Keratinocyte (primary cell): ENCODE measurements around the gene ZMYM2. TPM values are rescaled to one million over a fixed set of nuclear protein-coding genes. Genes with fewer than 3 reads are reported as not detected.

Experiments
- DNase-seq: peaks from one replicate; pipeline ENCODE4 v3.0.0-alpha.2; 2011; ENCODE audit warnings: low read depth, missing footprints, low spot score
- FAIRE-seq: peaks from 2 replicates; lab custom pipeline; 2011; peaks lifted over from hg19 to GRCh38; lab: Jason Lieb, UNC
- H2AFZ ChIP-seq: 2 replicates; pipeline ENCODE4 v1.6.0; 2012; ENCODE audit warnings: low read length, control low read depth, inconsistent platforms; ENCODE audit not compliant: control insufficient read depth
- H3K27ac ChIP-seq: 2 replicates; pipeline ENCODE4 v1.5.1; 2011; ENCODE audit warnings: low read length; ENCODE audit not compliant: control insufficient read depth, insufficient read depth
- H3K27me3 ChIP-seq: 3 replicates; pipeline ENCODE4 v1.6.0; 2011; ENCODE audit warnings: low read length; ENCODE audit not compliant: control insufficient read depth, insufficient read depth; ENCODE audit errors: extremely low read depth
- H3K36me3 ChIP-seq, 2 experiments: 2 replicates in 1 of 2; 3 replicates in 1 of 2; pipeline ENCODE4 v1.5.1; 2011; ENCODE audit warnings: low read length in 2 of 2, mild to moderate bottlenecking in 1 of 2; ENCODE audit not compliant: control insufficient read depth in 2 of 2, insufficient read depth in 2 of 2; ENCODE audit errors: extremely low read depth in 1 of 2
- H3K4me1 ChIP-seq: 3 replicates; pipeline ENCODE4 v1.5.1; 2011; ENCODE audit warnings: low read length; ENCODE audit not compliant: control insufficient read depth, insufficient read depth; ENCODE audit errors: extremely low read depth
- H3K4me2 ChIP-seq: 3 replicates; pipeline ENCODE4 v1.6.0; 2011; ENCODE audit warnings: low read depth, low read length; ENCODE audit not compliant: control insufficient read depth, insufficient read depth; ENCODE audit errors: extremely low read depth
- H3K4me3 ChIP-seq, 3 experiments: fragments of 200-600 bp in 1 of 3; sonication (generic) in 1 of 3; 2 replicates in 2 of 3; 3 replicates in 1 of 3; pipeline ENCODE4 v1.5.1; 2011 to 2016; ENCODE audit warnings: low read length in 3 of 3, mild to moderate bottlenecking in 3 of 3, control low read depth in 2 of 3, inconsistent platforms in 1 of 3, low read depth in 1 of 3, mixed read lengths in 1 of 3, mixed run types in 1 of 3, moderate library complexity in 1 of 3; ENCODE audit not compliant: control insufficient read depth in 2 of 3, insufficient read depth in 2 of 3; ENCODE audit errors: extremely low read depth in 1 of 3
- H3K79me2 ChIP-seq: 2 replicates; pipeline ENCODE4 v1.6.0; 2012; ENCODE audit warnings: low read length; ENCODE audit not compliant: control insufficient read depth, insufficient read depth
- H3K9ac ChIP-seq: 3 replicates; pipeline ENCODE4 v1.6.0; 2011; ENCODE audit warnings: low read length; ENCODE audit not compliant: control insufficient read depth, insufficient read depth; ENCODE audit errors: extremely low read depth
- H3K9me1 ChIP-seq: 3 replicates; pipeline ENCODE4 v1.6.0; 2011; ENCODE audit warnings: low read length; ENCODE audit not compliant: control insufficient read depth, insufficient read depth; ENCODE audit errors: extremely low read depth
- H3K9me3 ChIP-seq: 2 replicates; pipeline ENCODE4 v1.5.1; 2012; ENCODE audit warnings: low read depth, low read length; ENCODE audit not compliant: control insufficient read depth
- H4K20me1 ChIP-seq: 3 replicates; pipeline ENCODE4 v1.6.0; 2011; ENCODE audit warnings: low read length; ENCODE audit not compliant: control insufficient read depth, insufficient read depth; ENCODE audit errors: extremely low read depth
- CTCF ChIP-seq, 3 experiments: IDR thresholded peaks in 1 of 3; conservative IDR thresholded peaks in 1 of 3; optimal IDR thresholded peaks in 1 of 3; 2 replicates in 2 of 3; 3 replicates in 1 of 3; pipeline versions ENCODE3 to v1.5.1; 2011; ENCODE audit warnings: low read length in 3 of 3, mild to moderate bottlenecking in 3 of 3, moderate library complexity in 2 of 3, control low read depth in 1 of 3, inconsistent platforms in 1 of 3; ENCODE audit not compliant: insufficient read depth in 2 of 3; ENCODE audit errors: extremely low read depth in 1 of 3
- EZH2 ChIP-seq: IDR thresholded peaks from one replicate; pipeline ENCODE4 v1.6.1; 2012; ENCODE audit warnings: inconsistent platforms, mild to moderate bottlenecking, low read length, moderate library complexity
- dilution Hi-C: fragments of 300-500 bp; cut with MboI; formaldehyde crosslinking; loops from one replicate; pipeline ENCODE4 v1.7.0; 2020; ENCODE audit warnings: low sequenced_read_pairs; ENCODE audit not compliant: extremely low pct_ligation_motif_present
- polyA plus RNA-seq, 5 experiments: library from polyadenylated mRNA; depleted of rRNA in 3 of 5; stranded (reverse) in 3 of 5; stranded (forward) in 1 of 5; unstranded in 1 of 5; fragments of >200 nt; gene quantifications; 1 replicate in 1 of 5; 2 replicates in 3 of 5; 3 replicates in 1 of 5; pipeline versions ENCODE4 v1.2.1 to v1.2.3, GENCODE V29; 2011 to 2012; ENCODE audit warnings: missing spikeins in 2 of 5, low read depth in 1 of 5, low replicate concordance in 1 of 5

ZMYM2 gene
- polyA plus RNA-seq, 1 donor (not counting 4 experiments of a cell fraction or from before 2014, with no cell fraction given), result 51.3 TPM

- Histone ChIP-seq H3K4me1 (peaks cover 9% of the 10 kb centered on the region), H3K27ac (no peak overlapping the region), H3K4me3 (no peak overlapping the region), H4K20me1 (peaks cover 2% of the 10 kb centered on the region), H2AFZ (no peak overlapping the region), H3K4me2 (no peak overlapping the region), H3K79me2 (peaks cover 13% of the 10 kb centered on the region), H3K9ac (no peak overlapping the region), H3K9me1 (no peaks in the 10 kb centered on the region), H3K36me3 (peaks cover 0 to 4% of the 10 kb centered on the region in 2 experiments), H3K9me3 (no peaks in the 10 kb centered on the region), H3K27me3 (no peaks in the 10 kb centered on the region)
- dilution Hi-C loops, result loop anchor here (25.0 kb wide), 1 partner anchor 119 kb away; no protein-coding TSS in a partner anchor
- no peak for DNase-seq
- FAIRE-seq, result no peak
- TF ChIP-seq CTCF (optimal IDR thresholded peaks at IDR 0.05 in 1 of 3, IDR thresholded peaks at IDR 0.05 in 1 of 3, conservative IDR thresholded peaks at IDR 0.05 in 1 of 3; ENCODE audit: extremely low read depth in 1 of 3, insufficient read depth in 2 of 3, low read length in 3 of 3) (no peak), EZH2 (no peak)
Measured at GRCh38 chr13:19955873-19956559, 2.5 kb upstream of the ZMYM2 start.

DNA sequence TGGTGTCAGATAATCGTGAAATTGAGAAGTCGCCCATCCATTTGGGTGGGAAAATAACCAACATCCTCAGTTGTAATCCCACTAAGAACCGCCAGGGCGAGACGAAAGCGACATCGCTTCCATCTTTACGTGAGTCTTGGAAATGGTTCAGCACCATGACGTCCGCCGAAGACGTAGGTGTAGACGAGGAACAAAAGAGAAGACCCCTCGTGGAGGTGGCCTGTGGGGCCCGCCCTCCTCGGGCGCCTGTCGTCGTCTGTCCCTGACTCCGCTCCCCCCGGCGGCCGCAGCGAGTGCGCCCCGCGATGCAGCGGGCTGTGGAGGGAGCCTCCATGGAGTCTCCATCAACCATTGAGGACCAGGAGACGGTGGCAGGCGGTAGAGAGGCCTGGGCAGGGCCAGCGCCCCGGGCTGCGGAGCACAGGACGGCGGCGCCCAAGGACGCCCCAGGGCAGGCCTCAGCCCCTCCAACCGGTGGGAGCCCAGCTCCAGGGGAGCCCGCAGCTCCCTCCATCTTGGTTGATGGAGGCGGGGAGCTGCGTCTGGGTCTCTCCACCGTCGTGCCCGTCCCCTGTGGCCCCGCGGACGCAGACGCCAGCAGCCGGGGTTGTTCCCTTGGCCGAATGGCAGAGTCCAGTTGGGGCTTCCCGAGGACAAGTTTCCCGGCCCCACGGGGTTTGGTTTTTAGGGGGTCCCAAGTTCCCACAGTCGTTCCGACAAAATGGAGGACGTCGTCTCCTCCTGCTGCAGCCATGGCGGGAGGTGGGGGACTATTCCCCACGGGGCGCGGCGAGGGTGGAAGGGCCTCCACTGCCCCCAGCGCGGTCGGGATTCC, 990 bp upstream of the ZMYM2 start:
- H2AFZ ChIP-seq, result peak overlapping the region; percentile 48
- dilution Hi-C loops, result loop anchor here (25.0 kb wide), 1 partner anchor 120 kb away; no protein-coding TSS in a partner anchor
- H3K27ac ChIP-seq, result peak overlapping the region; percentile 69
- H3K27me3 ChIP-seq, result no peaks in the 10 kb centered on the region
- H3K9ac ChIP-seq, result peak overlapping the region; percentile 79
- peak; percentile 62 to 71 (median 64) for TF ChIP-seq CTCF (optimal IDR thresholded peaks at IDR 0.05 in 1 of 3, IDR thresholded peaks at IDR 0.05 in 1 of 3, conservative IDR thresholded peaks at IDR 0.05 in 1 of 3; ENCODE audit: extremely low read depth in 1 of 3, insufficient read depth in 2 of 3, low read length in 3 of 3)
- no peak for TF ChIP-seq EZH2
- peaks cover 9% of the 10 kb centered on the region for H3K4me1 ChIP-seq
- H3K79me2 ChIP-seq, result peaks cover 26% of the 10 kb centered on the region
- peaks cover 2% of the 10 kb centered on the region for H4K20me1 ChIP-seq
- H3K9me3 ChIP-seq, result no peaks in the 10 kb centered on the region
- H3K4me3 ChIP-seq, result peak overlapping the region; percentile 46 to 91 (median 72)
- H3K36me3 ChIP-seq, result peaks cover 0 to 4% of the 10 kb centered on the region in 2 experiments
- no peaks in the 10 kb centered on the region for H3K9me1 ChIP-seq
- H3K4me2 ChIP-seq, result peak overlapping the region; percentile 80
- DNase-seq (peak; percentile 21), FAIRE-seq (peak; percentile 81)
